RWPE2 (cell line): Measurements from ENCODE around the gene KCNAB2.

Experiments used
- ATAC-seq: fragments of 200-7000 bp; cut with Tn5 transposase; 3 replicates; pipeline ENCODE4 v1.9.1; 2021; ENCODE audit warnings: low read depth
- DNase-seq: peaks from one replicate; pipeline ENCODE4 v3.0.0-alpha.2; 2020; ENCODE audit warnings: low spot score
- H3K27ac ChIP-seq: fragments of 450-650 bp; 2 replicates; pipeline ENCODE4 v1.5.1; 2017; ENCODE audit warnings: mild to moderate bottlenecking; ENCODE audit not compliant: poor library complexity, severe bottlenecking
- H3K27me3 ChIP-seq: fragments of 250-450 bp; sonication (Bioruptor Pico); 2 replicates; pipeline ENCODE4 v1.5.1; 2021; ENCODE audit warnings: mild to moderate bottlenecking, moderate library complexity; ENCODE audit not compliant: insufficient read depth, poor library complexity, severe bottlenecking
- H3K36me3 ChIP-seq: fragments of 250-450 bp; sonication (Bioruptor Pico); 2 replicates; pipeline ENCODE4 v1.5.1; 2020; ENCODE audit warnings: low read depth, mild to moderate bottlenecking, moderate library complexity
- H3K4me1 ChIP-seq: fragments of 250-450 bp; sonication (Bioruptor Pico); 2 replicates; pipeline ENCODE4 v1.5.1; 2021; ENCODE audit warnings: mild to moderate bottlenecking, moderate library complexity; ENCODE audit not compliant: insufficient read depth, poor library complexity, severe bottlenecking
- H3K4me3 ChIP-seq: fragments of 250-450 bp; sonication (Bioruptor Pico); 2 replicates; pipeline ENCODE4 v1.5.1; 2021; ENCODE audit warnings: mild to moderate bottlenecking, moderate library complexity; ENCODE audit not compliant: severe bottlenecking
- H3K9me3 ChIP-seq: fragments of 250-450 bp; sonication (Bioruptor Pico); 2 replicates; pipeline ENCODE4 v1.5.1; 2021; ENCODE audit warnings: mild to moderate bottlenecking, moderate library complexity; ENCODE audit not compliant: severe bottlenecking
- TF ChIP-seq, protein P1 (sequence below): fragments of 450-650 bp; IDR thresholded peaks from one replicate; pipeline ENCODE4 v1.5.1; 2017; ENCODE audit warnings: mild to moderate bottlenecking, moderate library complexity; ENCODE audit not compliant: poor library complexity, severe bottlenecking

The KCNAB2 gene

DNA sequence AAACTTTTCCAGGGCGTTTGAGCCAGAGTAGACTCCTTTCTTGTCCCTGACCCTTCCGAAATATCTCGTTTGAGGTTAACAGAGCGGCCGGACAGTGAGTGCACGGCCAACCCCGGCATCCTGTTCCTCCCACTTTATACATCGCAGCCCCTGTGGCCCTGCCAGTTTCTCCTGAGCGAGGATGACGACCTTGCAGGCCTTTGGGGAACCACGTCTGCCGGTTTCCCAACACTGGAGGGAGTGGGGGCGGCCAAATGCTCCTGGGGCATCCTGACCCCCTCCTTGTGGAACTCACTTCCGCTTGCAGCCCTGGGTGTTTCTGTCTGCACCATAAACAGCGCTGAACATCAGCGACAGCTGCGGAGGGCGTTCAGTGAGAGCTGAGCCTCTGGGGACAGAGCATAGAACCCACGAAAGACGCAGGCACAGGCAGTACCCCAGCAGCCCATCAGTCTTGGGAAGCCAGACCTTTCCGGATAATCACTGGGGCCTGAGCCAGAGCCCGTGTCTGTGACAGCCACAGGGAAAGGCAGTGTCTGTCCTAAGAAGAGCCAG lies 4.8 kb upstream of the KCNAB2 start:
- Histone ChIP-seq H3K27me3 (no peaks in the 10 kb centered on the region), H3K27ac (no peak overlapping the region), H3K9me3 (no peaks in the 10 kb centered on the region), H3K36me3 (no peaks in the 10 kb centered on the region), H3K4me3 (no peak overlapping the region), H3K4me1 (no peaks in the 10 kb centered on the region)
- DNase-seq (no peak), ATAC-seq (no peak)
- TF ChIP-seq, protein P1, sequence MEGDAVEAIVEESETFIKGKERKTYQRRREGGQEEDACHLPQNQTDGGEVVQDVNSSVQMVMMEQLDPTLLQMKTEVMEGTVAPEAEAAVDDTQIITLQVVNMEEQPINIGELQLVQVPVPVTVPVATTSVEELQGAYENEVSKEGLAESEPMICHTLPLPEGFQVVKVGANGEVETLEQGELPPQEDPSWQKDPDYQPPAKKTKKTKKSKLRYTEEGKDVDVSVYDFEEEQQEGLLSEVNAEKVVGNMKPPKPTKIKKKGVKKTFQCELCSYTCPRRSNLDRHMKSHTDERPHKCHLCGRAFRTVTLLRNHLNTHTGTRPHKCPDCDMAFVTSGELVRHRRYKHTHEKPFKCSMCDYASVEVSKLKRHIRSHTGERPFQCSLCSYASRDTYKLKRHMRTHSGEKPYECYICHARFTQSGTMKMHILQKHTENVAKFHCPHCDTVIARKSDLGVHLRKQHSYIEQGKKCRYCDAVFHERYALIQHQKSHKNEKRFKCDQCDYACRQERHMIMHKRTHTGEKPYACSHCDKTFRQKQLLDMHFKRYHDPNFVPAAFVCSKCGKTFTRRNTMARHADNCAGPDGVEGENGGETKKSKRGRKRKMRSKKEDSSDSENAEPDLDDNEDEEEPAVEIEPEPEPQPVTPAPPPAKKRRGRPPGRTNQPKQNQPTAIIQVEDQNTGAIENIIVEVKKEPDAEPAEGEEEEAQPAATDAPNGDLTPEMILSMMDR: no peak

DNA sequence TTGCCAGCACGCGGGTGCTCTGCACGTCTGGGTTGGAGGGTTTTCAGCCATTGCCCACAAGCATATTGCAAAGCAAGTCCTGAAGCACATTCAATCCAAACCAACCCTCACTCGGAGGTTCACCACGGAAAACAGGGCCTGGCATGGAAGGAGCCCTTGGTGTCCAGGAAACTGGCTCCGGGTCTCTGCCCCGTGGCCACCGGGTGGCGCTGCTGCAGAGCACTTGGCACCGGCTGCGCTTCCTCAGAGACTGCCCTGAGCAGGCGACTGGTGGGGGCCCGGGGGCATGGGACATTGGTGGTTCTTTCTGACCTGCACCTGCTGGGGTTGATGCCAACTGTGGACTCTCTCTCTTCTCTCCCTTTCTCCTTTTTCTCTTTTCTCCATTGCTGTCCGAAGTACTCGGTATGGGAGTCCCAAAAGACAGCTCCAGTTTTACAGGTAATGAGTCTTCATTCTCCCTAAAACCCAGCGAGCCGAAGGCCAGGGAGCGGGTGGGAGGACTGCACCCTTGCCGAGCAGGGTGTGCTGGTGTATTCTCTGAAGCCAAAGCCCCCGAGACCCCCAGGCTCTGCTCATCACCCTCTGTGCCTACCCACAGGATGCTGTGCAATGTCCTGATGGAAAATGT lies 4.1 kb upstream of the KCNAB2 start:
- Histone ChIP-seq H3K9me3 (no peaks in the 10 kb centered on the region), H3K27ac (no peak overlapping the region), H3K4me1 (no peaks in the 10 kb centered on the region), H3K36me3 (no peaks in the 10 kb centered on the region), H3K27me3 (no peaks in the 10 kb centered on the region), H3K4me3 (no peak overlapping the region)
- DNase-seq (no peak), ATAC-seq (0 out of 3 replicates have a peak, but pooled peaks have one; percentile 34)
- TF ChIP-seq, protein P1: peak; percentile 45

DNA sequence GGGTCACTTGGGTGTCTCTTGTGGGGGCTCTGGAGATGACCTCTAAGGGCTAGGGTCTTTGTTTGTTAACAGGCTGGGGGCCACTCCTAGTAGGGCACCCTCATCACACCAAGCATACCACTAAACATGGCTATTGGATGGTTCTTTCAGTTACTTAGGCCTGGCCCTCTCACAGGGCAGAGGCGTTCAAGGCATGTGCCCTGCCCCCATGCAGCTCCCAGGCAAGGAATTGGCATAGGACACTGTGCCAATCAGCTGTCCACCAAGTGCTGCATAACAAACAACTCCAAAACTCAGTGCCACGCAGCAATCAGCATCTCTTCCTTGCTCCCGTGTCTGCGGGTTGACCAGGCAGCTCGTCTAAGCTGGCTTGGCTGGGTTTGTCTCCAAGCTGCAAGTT lies 2.1 kb upstream of the KCNAB2 start:
- ATAC-seq (no peak), DNase-seq (no peak)
- H3K9me3 ChIP-seq: no peaks in the 10 kb centered on the region
- no peaks in the 10 kb centered on the region for H3K36me3 ChIP-seq
- no peaks in the 10 kb centered on the region for H3K27me3 ChIP-seq
- no peak overlapping the region for H3K4me3 ChIP-seq
- no peaks in the 10 kb centered on the region for H3K4me1 ChIP-seq
- TF ChIP-seq, protein P1: no peak
- H3K27ac ChIP-seq: no peak overlapping the region

DNA sequence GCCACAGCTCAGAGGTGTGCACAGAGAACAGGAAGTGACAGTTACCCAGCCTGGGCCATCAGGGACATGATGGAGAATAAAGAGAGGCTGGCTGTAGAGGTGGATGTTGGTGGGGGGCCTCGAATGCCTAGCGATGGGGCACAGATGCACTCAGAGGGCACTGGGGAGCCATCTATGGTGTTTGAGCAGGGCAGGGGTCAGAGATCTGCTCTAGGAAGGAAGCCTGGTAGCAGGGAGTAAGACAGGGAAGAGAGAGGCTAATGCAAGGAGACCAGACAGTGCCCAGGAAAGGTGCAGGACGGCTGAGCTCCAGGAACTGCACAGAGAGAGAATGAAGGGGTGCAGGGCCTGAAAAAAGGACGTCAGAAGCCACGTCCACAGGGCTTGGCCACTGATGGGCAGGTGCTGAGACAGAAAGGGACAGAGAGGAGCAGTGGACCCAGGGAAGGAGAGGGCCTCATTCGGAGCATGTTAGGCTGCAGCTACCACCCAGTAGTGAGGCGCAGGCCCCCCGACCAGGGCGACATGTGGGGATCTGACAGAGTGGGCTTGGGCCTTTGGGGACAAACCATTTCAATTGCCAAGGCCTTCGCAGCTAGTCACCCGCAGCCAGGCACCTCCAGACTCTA lies 1.1 kb upstream of the KCNAB2 start:
- Histone ChIP-seq H3K9me3 (no peaks in the 10 kb centered on the region), H3K27ac (no peak overlapping the region), H3K4me1 (no peaks in the 10 kb centered on the region), H3K36me3 (no peaks in the 10 kb centered on the region), H3K4me3 (no peak overlapping the region), H3K27me3 (no peaks in the 10 kb centered on the region)
- TF ChIP-seq, protein P1: no peak
- no peak for ATAC-seq
- DNase-seq: no peak

DNA sequence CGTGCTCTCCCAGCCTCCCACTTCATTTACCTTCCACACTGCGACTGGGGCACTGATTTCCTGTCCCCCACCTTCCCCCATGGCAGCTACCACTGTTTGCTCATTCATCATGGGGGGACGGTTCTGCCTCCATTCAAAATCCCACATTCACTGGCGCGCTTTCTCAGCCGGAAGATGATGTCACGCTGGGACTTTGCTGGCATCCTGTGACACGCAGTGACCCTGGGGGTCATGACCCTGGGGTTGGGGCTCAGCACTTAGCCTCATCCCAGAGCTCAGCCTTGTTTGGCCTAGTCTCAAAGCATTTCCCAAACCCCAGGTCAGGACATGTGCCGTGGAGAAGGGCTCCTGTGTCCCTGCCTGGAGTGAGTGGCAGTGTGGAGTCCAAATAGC lies 582 bp upstream of the KCNAB2 start:
- ATAC-seq: no peak
- TF ChIP-seq, protein P1: no peak
- no peak overlapping the region for H3K27ac ChIP-seq
- H3K4me3 ChIP-seq: no peak overlapping the region
- no peaks in the 10 kb centered on the region for H3K36me3 ChIP-seq
- no peaks in the 10 kb centered on the region for H3K9me3 ChIP-seq
- DNase-seq: no peak
- H3K4me1 ChIP-seq: no peaks in the 10 kb centered on the region
- H3K27me3 ChIP-seq: no peaks in the 10 kb centered on the region
